GM12878 (cell line): ENCODE results near the gene SNX32. TPM values are rescaled to one million over a fixed set of nuclear protein-coding genes. Genes with fewer than 3 reads are reported as not detected.

Source experiments
- ATAC-seq: fragments of 200-7000 bp; cut with Tn5 transposase; 3 replicates; pipeline ENCODE4 v1.9.1; 2020; ENCODE audit warnings: mild to moderate bottlenecking, moderate library complexity
- BruUV-seq: library from RNA; stranded (reverse); fragments of 400-500 nt; replicated peaks from 2 replicates; lab custom pipeline; 2021; lab: Mats Ljungman, UMichigan
- CTCF ChIA-PET: fragments of 300-600 bp; sonication (Branson Sonifier 250); formaldehyde crosslinking; extraction: SDS; loops from one replicate; lab custom pipeline; 2021; ENCODE audit warnings: inconsistent platforms; lab: Yijun Ruan, JAX
- POLR2A ChIA-PET: fragments of 350-600 bp; formaldehyde crosslinking; extraction: SDS; loops from one replicate; lab custom pipeline; 2021; ENCODE audit warnings: inconsistent platforms; lab: Charles Lee
- RAD21 ChIA-PET: fragments of 300-600 bp; sonication (Branson Sonifier 250); formaldehyde crosslinking; loops from one replicate; lab custom pipeline; 2023; ENCODE audit warnings: antibody characterized with exemption; ENCODE audit not compliant: unreplicated experiment; lab: Charles Lee
- SMC1A ChIA-PET: fragments of 300-600 bp; sonication (Branson Sonifier 250); formaldehyde crosslinking; loops from one replicate; lab custom pipeline; 2023; ENCODE audit not compliant: unreplicated experiment, uncharacterized antibody; lab: Charles Lee
- DNase-seq: peaks from one replicate; pipeline ENCODE4 v3.0.0-alpha.2; 2011; ENCODE audit warnings: low read depth, low spot score
- FAIRE-seq: peaks from 3 replicates; lab custom pipeline; 2011; peaks lifted over from hg19 to GRCh38; lab: Jason Lieb, UNC
- H2AFZ ChIP-seq: 2 replicates; pipeline ENCODE4 v1.6.0; 2011; ENCODE audit warnings: low read depth, low read length, control low read depth; ENCODE audit not compliant: control insufficient read depth
- H3K27ac ChIP-seq: 2 replicates; pipeline ENCODE4 v1.5.1; 2011; ENCODE audit warnings: control low read depth; ENCODE audit not compliant: control insufficient read depth, insufficient read depth
- H3K27me3 ChIP-seq, 2 experiments: replicated peaks in 1 of 2; 2 replicates each; pipeline versions ENCODE4 v1.6.0 to v1.6.1; 2011; ENCODE audit warnings: low read length in 1 of 2; ENCODE audit not compliant: control insufficient read depth in 2 of 2, insufficient read depth in 2 of 2
- H3K36me3 ChIP-seq, 2 experiments: 2 replicates each; pipeline ENCODE4 v1.5.1; 2011; ENCODE audit warnings: low read length in 1 of 2; ENCODE audit not compliant: control insufficient read depth in 2 of 2, insufficient read depth in 2 of 2
- H3K4me1 ChIP-seq: 2 replicates; pipeline ENCODE4 v1.6.1; 2011; ENCODE audit warnings: mild to moderate bottlenecking, low read length, moderate library complexity, mixed read lengths; ENCODE audit not compliant: control insufficient read depth, insufficient read depth
- H3K4me2 ChIP-seq: 2 replicates; pipeline ENCODE4 v1.6.0; 2011; ENCODE audit warnings: control low read depth; ENCODE audit not compliant: control insufficient read depth, insufficient read depth
- H3K4me3 ChIP-seq: fragments of 200-600 bp; sonication (generic); 2 replicates; pipeline ENCODE4 v1.5.1; 2016
- H3K79me2 ChIP-seq: 2 replicates; pipeline ENCODE4 v1.6.0; 2011; ENCODE audit warnings: low read length; ENCODE audit not compliant: control insufficient read depth, insufficient read depth
- H3K9ac ChIP-seq: 2 replicates; pipeline ENCODE4 v1.8.0; 2011; ENCODE audit warnings: low read length, control low read depth, mixed read lengths; ENCODE audit not compliant: control insufficient read depth, insufficient read depth
- H3K9me3 ChIP-seq: replicated peaks from 3 replicates; pipeline ENCODE4 v1.5.1; 2011; ENCODE audit warnings: mild to moderate bottlenecking, low read length; ENCODE audit not compliant: control insufficient read depth, insufficient read depth
- H4K20me1 ChIP-seq: 2 replicates; pipeline ENCODE4 v1.6.0; 2011; ENCODE audit not compliant: control insufficient read depth, insufficient read depth
- CBX3 ChIP-seq: fragments of 200-600 bp; sonication (generic); IDR thresholded peaks from 2 replicates; pipeline ENCODE4 v1.6.1; 2016; ENCODE audit warnings: low read depth, borderline replicate concordance
- EED ChIP-seq: sonication (generic); IDR thresholded peaks from 2 replicates; pipeline ENCODE4 v1.6.1; 2016; ENCODE audit warnings: antibody characterized with exemption, low read depth
- MTA3 ChIP-seq: IDR thresholded peaks from 2 replicates; pipeline ENCODE4 v1.6.1; 2012; ENCODE audit warnings: low read length, inconsistent platforms, borderline replicate concordance
- RFX5 ChIP-seq: IDR thresholded peaks from 2 replicates; pipeline ENCODE4 v1.6.1; 2011; ENCODE audit warnings: low read depth, low read length, improper control_type of control experiment
- ZNF622 ChIP-seq: fragments of 450-650 bp; IDR thresholded peaks from 2 replicates; pipeline ENCODE4 v1.6.1; 2017; ENCODE audit warnings: mild to moderate bottlenecking, inconsistent platforms
- WGBS: methylation state at CpG from one replicate; pipeline ENCODE4 v1.1.6; 2016; ENCODE audit warnings: low lambda C conversion rate; ENCODE audit not compliant: insufficient replicate concordance, insufficient coverage; ENCODE audit errors: missing lambda C conversion rate; 5-methylcytosine and 5-hydroxymethylcytosine counted together
- in situ Hi-C: fragments of 300-500 bp; cut with MboI; formaldehyde crosslinking; loops from 9 replicates; pipeline ENCODE4 v1.14.3; 2018; ENCODE audit warnings: mixed read lengths
- intact Hi-C: fragments of 100-400 bp; cut with micrococcal nuclease; formaldehyde crosslinking; loops from one replicate; pipeline ENCODE4 v1.14.2; 2022; ENCODE audit not compliant: unreplicated experiment
- polyA plus RNA-seq, 11 experiments: library from polyadenylated mRNA; depleted of rRNA in 4 of 11; unstranded in 6 of 11; stranded (reverse) in 5 of 11; fragments of >200 nt; fragmentation: Nextera tagmentation in 4 of 11; fragmentation: Illumina TruSeq in 1 of 11; extraction: Ambion mirVana in 4 of 11; extraction: Trizol in 1 of 11; gene quantifications; 1 replicate in 1 of 11; 2 replicates in 10 of 11; pipeline versions ENCODE4 v1.2.1 to v1.2.3, GENCODE V29; 2011 to 2016; ENCODE audit warnings: inconsistent platforms in 2 of 11, missing spikeins in 2 of 11, low read depth in 1 of 11
- total RNA-seq, 4 experiments: library from RNA; depleted of rRNA in 3 of 4; stranded (reverse); fragments of >200 nt in 3 of 4; fragmentation: Illumina TruSeq in 1 of 4; extraction: Trizol in 1 of 4; gene quantifications; 2 replicates each; pipeline versions ENCODE4 v1.2.1 to v1.2.3, GENCODE V29; 2013 to 2021

SNX32 gene
- total and polyA plus RNA-seq, 10 of the 15 experiments (the other 5 are each of a cell fraction or from before 2014, with no cell fraction given), result 0.04 to 1.5 (median 0.11) TPM; not detected in 1

DNA sequence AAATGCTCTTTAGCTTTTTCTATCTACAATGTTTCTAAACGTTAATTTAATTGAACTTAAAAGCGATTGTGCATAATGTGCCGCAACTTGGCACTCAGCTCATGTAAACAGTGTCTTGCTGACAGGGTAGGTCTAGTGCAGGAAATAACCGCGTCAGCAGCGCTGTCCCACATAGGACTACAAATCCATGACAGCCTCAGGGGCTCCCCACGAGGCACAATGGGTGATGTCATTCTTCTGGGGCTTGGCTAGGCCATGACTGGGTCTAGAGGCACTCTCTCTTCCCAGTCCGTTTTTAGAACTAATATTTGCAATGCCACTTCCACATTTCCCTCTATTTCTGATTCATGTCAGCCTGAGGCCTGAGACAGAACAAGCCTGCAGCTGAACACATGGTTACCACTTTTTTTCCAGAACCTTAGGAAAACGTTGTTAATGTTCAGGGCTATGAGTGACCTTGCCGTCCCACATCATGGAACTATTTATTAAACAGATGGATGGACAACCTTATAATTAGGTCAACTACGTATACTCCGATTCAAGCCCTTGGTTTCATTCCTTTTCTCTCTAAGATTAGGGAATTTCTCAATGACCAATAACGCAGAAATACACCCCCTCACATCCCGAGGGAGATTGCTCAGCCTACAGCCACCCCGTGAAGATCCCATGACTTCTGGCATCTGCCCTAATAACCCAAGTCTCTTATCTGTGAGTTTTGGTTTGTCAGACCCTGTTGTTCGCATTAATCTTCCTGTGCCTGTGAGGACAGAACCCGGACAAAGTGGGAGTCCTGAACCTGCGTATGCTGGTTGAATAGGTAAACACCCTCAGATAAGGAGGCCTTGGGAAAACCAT, 19.4 kb upstream of the SNX32 start:
- in situ Hi-C loops (no loop called here), intact Hi-C loops (no loop called here)
- H3K36me3 ChIP-seq, result no peaks in the 10 kb centered on the region
- H3K4me1 ChIP-seq, result peaks cover 3% of the 10 kb centered on the region; the same call in 1 of the 2 replicates
- DNase-seq (no peak), ATAC-seq (no peak), FAIRE-seq (no peak)
- ChIA-PET POLR2A (interaction anchor here (1.2 to 1.5 kb wide), 3 partner anchors 14 to 34 kb away, joined by 4 to 5 read pairs (median 5); no protein-coding TSS in a partner anchor), SMC1A (interaction anchor here (0.9 to 5.3 kb wide), 3 partner anchors 34 to 37 kb away, joined by 3 to 41 read pairs (median 3); no protein-coding TSS in a partner anchor)
- no peak overlapping the region for H3K4me2 ChIP-seq
- no peaks in the 10 kb centered on the region; a peak in 1 of 4 replicates for H3K27me3 ChIP-seq
- H4K20me1 ChIP-seq, result no peaks in the 10 kb centered on the region
- WGBS, result 51% methylated on average over 18 of the region's 18 CpGs
- no peak overlapping the region for H3K27ac ChIP-seq
- no TSS peak for BruUV-seq
- TF ChIP-seq RFX5 (no peak), MTA3 (no peak), ZNF622 (no peak), EED (no peak), CBX3 (no peak)
- TF ChIP-seq, all 136 proteins: peak for 0
- ChIA-PET RAD21 (interaction anchor here (1.5 to 2.1 kb wide), 2 partner anchors 25 to 34 kb away, joined by 3 to 7 read pairs; no protein-coding TSS in a partner anchor), CTCF (interaction anchor here (1.8 to 7.2 kb wide), 4 partner anchors 11 to 44 kb away, joined by 11 to 192 read pairs (median 24); partner anchors contain the start of gene AP5B1)
- Histone ChIP-seq H2AFZ (no peak overlapping the region), H3K4me3 (no peak overlapping the region), H3K9ac (no peak overlapping the region), H3K9me3 (no peaks in the 10 kb centered on the region), H3K79me2 (no peaks in the 10 kb centered on the region)
